Caco-2 (cell line): Measurements from ENCODE around the gene NAALADL2. TPM values are rescaled to one million over a fixed set of nuclear protein-coding genes. Genes with fewer than 3 reads are reported as not detected.

ENCODE experiments used
- BruUV-seq: library from RNA; stranded (reverse); fragments of 400-500 nt; replicated peaks from 2 replicates; lab custom pipeline; 2021; lab: Mats Ljungman, UMichigan
- CTCF ChIA-PET: fragments of 300-600 bp; sonication (Branson Sonifier 250); formaldehyde crosslinking; loops from one replicate; lab custom pipeline; 2022; ENCODE audit warnings: antibody characterized with exemption; lab: Charles Lee
- POLR2A ChIA-PET: fragments of 300-600 bp; sonication (Branson Sonifier 250); formaldehyde crosslinking; loops from one replicate; lab custom pipeline; 2022; ENCODE audit warnings: antibody characterized with exemption; lab: Charles Lee
- DNase-seq, 2 experiments: peaks; one replicate each; pipeline versions ENCODE4 v3.0.0 to v3.0.0-alpha.2; 2020 to 2022
- H3K27me3 ChIP-seq: replicated peaks from 2 replicates; pipeline ENCODE4 v1.6.0; 2011; ENCODE audit warnings: low read length; ENCODE audit not compliant: control insufficient read depth, insufficient read depth
- H3K36me3 ChIP-seq: 2 replicates; pipeline ENCODE4 v1.5.1; 2011; ENCODE audit warnings: low read length; ENCODE audit not compliant: control insufficient read depth, insufficient read depth
- H3K4me1 ChIP-seq: fragments of 250-450 bp; sonication (Bioruptor Pico); 2 replicates; pipeline ENCODE4 v1.5.1; 2020; ENCODE audit warnings: mild to moderate bottlenecking
- H3K4me3 ChIP-seq: 2 replicates; pipeline ENCODE4 v1.5.1; 2011; ENCODE audit warnings: low read depth, mild to moderate bottlenecking, control low read depth, low read length
- H3K9me3 ChIP-seq: fragments of 250-450 bp; sonication (Bioruptor Pico); 2 replicates; pipeline ENCODE4 v1.5.1; 2020; ENCODE audit warnings: mild to moderate bottlenecking, moderate library complexity
- H3K27ac Mint-ChIP-seq: one replicate; pipeline ENCODE4 v1.8.0; 2022; ENCODE audit warnings: mixed read lengths; ENCODE audit not compliant: unreplicated experiment
- H3K27me3 Mint-ChIP-seq: one replicate; pipeline ENCODE4 v1.8.0; 2022; ENCODE audit warnings: mixed read lengths; ENCODE audit not compliant: insufficient read depth, unreplicated experiment
- H3K36me3 Mint-ChIP-seq: one replicate; pipeline ENCODE4 v1.8.0; 2022; ENCODE audit warnings: mild to moderate bottlenecking, mixed read lengths; ENCODE audit not compliant: insufficient read depth, unreplicated experiment
- H3K4me1 Mint-ChIP-seq: one replicate; pipeline ENCODE4 v1.8.0; 2022; ENCODE audit warnings: low read depth, mixed read lengths; ENCODE audit not compliant: unreplicated experiment
- H3K4me3 Mint-ChIP-seq: one replicate; pipeline ENCODE4 v1.8.0; 2022; ENCODE audit warnings: mild to moderate bottlenecking, moderate library complexity, mixed read lengths; ENCODE audit not compliant: unreplicated experiment
- H3K9me3 Mint-ChIP-seq: one replicate; pipeline ENCODE4 v1.8.0; 2022; ENCODE audit warnings: mixed read lengths; ENCODE audit not compliant: unreplicated experiment
- intact Hi-C: fragments of 100-400 bp; cut with micrococcal nuclease; formaldehyde crosslinking; loops from one replicate; pipeline ENCODE4 v1.10.0; 2022; ENCODE audit not compliant: unreplicated experiment
- total RNA-seq: library from RNA; stranded (reverse); gene quantifications from 2 replicates; pipeline ENCODE4 v1.2.3, GENCODE V29; 2022
- TF ChIP-seq, protein P1 (sequence below), 2 experiments: fragments of 200-600 bp in 1 of 2; IDR thresholded peaks; 1 replicate in 1 of 2; 2 replicates in 1 of 2; pipeline versions ENCODE4 v1.5.1 to v1.8.0; 2011 to 2022; ENCODE audit warnings: antibody characterized with exemption in 1 of 2, control low read depth in 1 of 2, inconsistent platforms in 1 of 2, low read depth in 1 of 2, low read length in 1 of 2, mild to moderate bottlenecking in 1 of 2, moderate library complexity in 1 of 2; ENCODE audit not compliant: insufficient read depth in 1 of 2, severe bottlenecking in 1 of 2, unreplicated experiment in 1 of 2

NAALADL2 gene
- total RNA-seq, 1 experiment from 2014 or later: 4.4 TPM

DNA sequence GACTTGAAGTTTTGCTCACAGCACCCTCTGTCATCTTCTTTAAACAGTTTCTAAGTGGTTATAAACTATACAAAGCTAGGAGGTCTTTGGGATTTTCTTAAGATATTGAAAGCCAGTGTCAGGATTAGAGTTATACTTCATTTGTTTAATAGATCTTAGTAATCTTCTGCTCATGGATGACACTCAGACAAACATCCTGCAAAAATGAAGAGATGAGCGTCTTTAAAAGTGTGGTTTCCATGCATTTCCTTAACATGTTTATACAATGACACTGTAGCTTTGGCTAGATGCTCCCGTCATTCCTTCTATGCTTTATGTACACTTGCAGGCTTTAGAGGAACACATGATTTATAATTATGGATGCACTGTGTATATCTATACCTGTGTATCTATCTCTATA, 182.2 kb downstream of the NAALADL2 start:
- DNase-seq: no peak
- Histone ChIP-seq H3K4me3 (no peak overlapping the region), H3K27me3 (no peaks in the 10 kb centered on the region), H3K9me3 (no peaks in the 10 kb centered on the region), H3K36me3 (no peaks in the 10 kb centered on the region), H3K4me1 (no peaks in the 10 kb centered on the region)
- TF ChIP-seq, protein P1, sequence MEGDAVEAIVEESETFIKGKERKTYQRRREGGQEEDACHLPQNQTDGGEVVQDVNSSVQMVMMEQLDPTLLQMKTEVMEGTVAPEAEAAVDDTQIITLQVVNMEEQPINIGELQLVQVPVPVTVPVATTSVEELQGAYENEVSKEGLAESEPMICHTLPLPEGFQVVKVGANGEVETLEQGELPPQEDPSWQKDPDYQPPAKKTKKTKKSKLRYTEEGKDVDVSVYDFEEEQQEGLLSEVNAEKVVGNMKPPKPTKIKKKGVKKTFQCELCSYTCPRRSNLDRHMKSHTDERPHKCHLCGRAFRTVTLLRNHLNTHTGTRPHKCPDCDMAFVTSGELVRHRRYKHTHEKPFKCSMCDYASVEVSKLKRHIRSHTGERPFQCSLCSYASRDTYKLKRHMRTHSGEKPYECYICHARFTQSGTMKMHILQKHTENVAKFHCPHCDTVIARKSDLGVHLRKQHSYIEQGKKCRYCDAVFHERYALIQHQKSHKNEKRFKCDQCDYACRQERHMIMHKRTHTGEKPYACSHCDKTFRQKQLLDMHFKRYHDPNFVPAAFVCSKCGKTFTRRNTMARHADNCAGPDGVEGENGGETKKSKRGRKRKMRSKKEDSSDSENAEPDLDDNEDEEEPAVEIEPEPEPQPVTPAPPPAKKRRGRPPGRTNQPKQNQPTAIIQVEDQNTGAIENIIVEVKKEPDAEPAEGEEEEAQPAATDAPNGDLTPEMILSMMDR (IDR thresholded peaks at IDR 0.05; ENCODE audit: insufficient read depth in 1 of 2, low read depth in 1 of 2, low read length in 1 of 2, severe bottlenecking in 1 of 2, unreplicated experiment in 1 of 2): no peak
- intact Hi-C loops: no loop called here
- Mint-ChIP-seq H3K27ac (no peak overlapping the region), H3K4me1 (no peaks in the 10 kb centered on the region), H3K27me3 (peaks cover 2% of the 10 kb centered on the region), H3K4me3 (no peak overlapping the region), H3K9me3 (no peaks in the 10 kb centered on the region), H3K36me3 (no peaks in the 10 kb centered on the region)
- no TSS peak for BruUV-seq
- ChIA-PET POLR2A (no interaction called here), CTCF (no interaction called here)

DNA sequence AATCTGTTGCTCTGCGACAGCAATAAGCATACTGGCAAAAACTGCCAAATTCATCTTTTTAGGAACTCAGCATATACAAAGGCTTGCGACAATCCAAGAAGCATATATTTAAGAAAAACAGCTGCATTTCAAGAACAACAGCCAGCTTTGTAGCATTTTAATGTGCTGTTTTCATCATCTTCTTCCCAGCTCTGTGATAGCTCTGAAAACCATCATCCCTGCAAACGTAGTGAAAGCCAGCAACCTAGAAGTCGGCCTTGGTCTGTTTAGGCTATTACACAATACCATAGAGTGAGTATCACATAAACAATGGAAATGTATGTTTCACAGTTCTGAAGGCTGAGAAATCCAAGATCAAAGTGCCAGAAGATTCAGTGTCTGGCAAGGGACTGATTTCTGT, 187.5 kb downstream of the NAALADL2 start:
- TF ChIP-seq, protein P1 (IDR thresholded peaks at IDR 0.05; ENCODE audit: insufficient read depth in 1 of 2, low read depth in 1 of 2, low read length in 1 of 2, severe bottlenecking in 1 of 2, unreplicated experiment in 1 of 2): no peak
- no peak overlapping the region for H3K4me3 Mint-ChIP-seq
- POLR2A ChIA-PET: no interaction called here
- Histone ChIP-seq H3K36me3 (no peaks in the 10 kb centered on the region), H3K4me1 (no peaks in the 10 kb centered on the region), H3K9me3 (no peaks in the 10 kb centered on the region; the same call in 1 of the 2 replicates), H3K27me3 (no peaks in the 10 kb centered on the region), H3K4me3 (no peak overlapping the region)
- DNase-seq: no peak
- H3K27ac Mint-ChIP-seq: no peak overlapping the region
- no peaks in the 10 kb centered on the region for H3K4me1 Mint-ChIP-seq
- peaks cover 2% of the 10 kb centered on the region for H3K27me3 Mint-ChIP-seq
- H3K9me3 Mint-ChIP-seq: peaks cover 9% of the 10 kb centered on the region
- CTCF ChIA-PET: no interaction called here
- intact Hi-C loops: no loop called here
- no peaks in the 10 kb centered on the region for H3K36me3 Mint-ChIP-seq
- BruUV-seq: no TSS peak

DNA sequence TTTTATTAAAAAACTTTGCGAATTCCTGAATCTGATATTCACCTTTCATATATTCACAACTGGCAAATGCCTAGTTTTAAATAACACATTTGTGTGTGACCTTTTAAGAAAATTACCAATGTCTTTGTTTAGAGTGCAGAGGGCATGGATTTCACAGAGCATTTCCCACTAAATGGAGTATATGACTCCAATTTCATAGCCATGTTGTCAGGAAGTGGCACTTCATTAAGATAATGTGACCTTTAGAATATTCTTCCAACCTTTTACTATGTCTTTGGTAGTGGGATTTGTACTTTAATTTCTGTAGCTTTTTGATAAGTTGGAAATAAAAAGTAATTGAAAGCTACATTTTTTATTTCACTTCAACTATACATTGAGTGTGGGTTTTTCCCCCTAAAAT, 188.7 kb downstream of the NAALADL2 start:
- no TSS peak for BruUV-seq
- CTCF ChIA-PET: no interaction called here
- no peaks in the 10 kb centered on the region for H3K36me3 ChIP-seq
- H3K4me1 ChIP-seq: no peaks in the 10 kb centered on the region
- no peak overlapping the region for H3K4me3 Mint-ChIP-seq
- H3K4me1 Mint-ChIP-seq: no peaks in the 10 kb centered on the region
- H3K4me3 ChIP-seq: no peak overlapping the region
- POLR2A ChIA-PET: no interaction called here
- TF ChIP-seq, protein P1 (IDR thresholded peaks at IDR 0.05; ENCODE audit: insufficient read depth in 1 of 2, low read depth in 1 of 2, low read length in 1 of 2, severe bottlenecking in 1 of 2, unreplicated experiment in 1 of 2): no peak
- H3K9me3 Mint-ChIP-seq: peaks cover 9% of the 10 kb centered on the region
- H3K27me3 ChIP-seq: no peaks in the 10 kb centered on the region
- H3K27ac Mint-ChIP-seq: no peak overlapping the region
- H3K36me3 Mint-ChIP-seq: no peaks in the 10 kb centered on the region
- DNase-seq: no peak
- intact Hi-C loops: no loop called here
- H3K9me3 ChIP-seq: no peaks in the 10 kb centered on the region; the same call in 1 of the 2 replicates
- peaks cover 2% of the 10 kb centered on the region for H3K27me3 Mint-ChIP-seq
